Stimulated activated CD8-positive, alpha-beta memory T cell treated with anti-CD3 and anti-CD28 coated beads, Interleukin-15, amount 100 ng/mL, for 4 hours (primary cell): ENCODE measurements around the gene FLOT2.
"Not testable (repeated sequence)": the region's sequence is repeated elsewhere in the genome, so short reads cannot be mapped to it uniquely, and the experiment has no call there.

Source experiments
- DNase-seq, 2 donors: peaks; one replicate each; pipeline ENCODE4 v3.0.0-alpha.2; 2020; ENCODE audit warnings: low read depth in 2 of 2

FLOT2 gene

DNA sequence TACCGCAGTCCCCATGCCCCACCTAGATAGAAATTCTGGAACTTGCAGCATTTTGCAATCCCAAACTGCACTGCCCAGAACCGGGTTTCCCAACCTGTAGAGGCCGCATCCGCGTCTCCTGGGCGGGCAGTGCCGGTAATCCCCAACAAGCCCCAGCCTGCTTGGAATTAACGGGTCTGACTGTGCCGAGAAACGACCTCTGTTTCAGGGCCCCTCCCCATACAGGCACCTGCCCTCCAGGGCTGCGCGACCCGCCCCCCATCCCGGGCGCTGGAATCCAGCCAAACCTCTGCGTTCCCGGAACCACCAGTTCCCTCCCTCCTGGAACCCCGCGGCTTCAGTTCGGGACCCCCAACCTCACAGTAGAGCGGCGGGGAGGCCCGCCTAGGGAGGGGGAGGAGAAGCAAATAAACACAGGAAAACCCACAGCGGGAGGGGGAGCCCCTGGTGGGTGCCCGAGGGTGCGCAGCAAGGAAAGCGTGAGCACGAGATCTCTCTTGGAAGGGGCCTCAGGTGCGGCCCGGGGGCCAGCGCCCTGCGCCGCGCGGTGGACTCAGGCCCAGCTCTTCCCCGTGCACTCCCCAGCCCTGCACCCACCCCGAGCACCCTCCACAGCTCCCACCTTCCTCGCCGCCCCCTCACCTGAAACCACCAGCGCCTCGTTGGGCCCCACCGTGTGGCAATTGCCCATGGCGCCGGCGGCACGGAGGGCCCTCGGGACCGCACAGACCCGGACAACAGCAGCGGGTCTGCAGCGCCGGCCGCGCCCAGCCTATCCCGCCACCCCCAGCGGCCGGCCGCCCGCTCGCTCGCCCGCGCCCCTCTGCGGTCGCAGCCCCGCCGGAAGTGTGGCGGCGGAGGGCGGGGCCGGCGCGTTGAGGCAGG is at the start of gene FLOT2:
Gene FLOT2, minus strand, starts transcription at position 850 of the 885 bp plus-strand sequence. Its CDS starts 159 bp downstream, at position 691.
- peak; percentile 22 to 35 for DNase-seq

- DNase-seq = no peak
These were observed 48.7 kb upstream of the FLOT2 start for GRCh38 chr17:28946239-28946638.

- no peak for DNase-seq
These were observed 47.6 kb upstream of the FLOT2 start for GRCh38 chr17:28944862-28945741.

GRCh38 chr17:28944343-28944742 is 46.8 kb upstream of the FLOT2 start:
- DNase-seq = no peak

GRCh38 chr17:28942925-28943324 is 45.4 kb upstream of the FLOT2 start:
- DNase-seq = no peak

GRCh38 chr17:28941251-28941650 is 43.7 kb upstream of the FLOT2 start:
- DNase-seq = no peak

DNA sequence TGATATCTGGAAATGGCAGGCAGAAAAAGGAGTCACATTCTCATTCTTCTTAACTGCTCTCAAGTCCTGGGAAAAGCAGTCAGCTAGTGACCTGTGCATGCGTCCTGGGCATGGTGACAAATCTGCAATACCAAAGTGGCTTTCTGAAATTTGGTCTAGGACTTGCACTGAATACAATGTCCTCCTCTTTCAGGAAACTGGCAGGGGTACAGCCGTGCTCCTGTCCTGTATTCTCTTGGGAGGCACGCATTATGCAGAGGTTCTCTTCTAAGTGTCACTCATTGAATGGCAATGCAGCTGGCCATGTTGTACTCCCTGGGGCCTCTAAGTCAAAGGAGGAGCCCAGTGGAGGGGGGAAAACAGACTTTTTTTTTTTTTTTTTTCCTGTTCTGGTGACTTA is 43.1 kb upstream of the FLOT2 start:
- DNase-seq = no peak

GRCh38 chr17:28940142-28940541 is 42.6 kb upstream of the FLOT2 start:
- no peak for DNase-seq

GRCh38 chr17:28938552-28938951 is 41.0 kb upstream of the FLOT2 start:
- no peak for DNase-seq

DNA sequence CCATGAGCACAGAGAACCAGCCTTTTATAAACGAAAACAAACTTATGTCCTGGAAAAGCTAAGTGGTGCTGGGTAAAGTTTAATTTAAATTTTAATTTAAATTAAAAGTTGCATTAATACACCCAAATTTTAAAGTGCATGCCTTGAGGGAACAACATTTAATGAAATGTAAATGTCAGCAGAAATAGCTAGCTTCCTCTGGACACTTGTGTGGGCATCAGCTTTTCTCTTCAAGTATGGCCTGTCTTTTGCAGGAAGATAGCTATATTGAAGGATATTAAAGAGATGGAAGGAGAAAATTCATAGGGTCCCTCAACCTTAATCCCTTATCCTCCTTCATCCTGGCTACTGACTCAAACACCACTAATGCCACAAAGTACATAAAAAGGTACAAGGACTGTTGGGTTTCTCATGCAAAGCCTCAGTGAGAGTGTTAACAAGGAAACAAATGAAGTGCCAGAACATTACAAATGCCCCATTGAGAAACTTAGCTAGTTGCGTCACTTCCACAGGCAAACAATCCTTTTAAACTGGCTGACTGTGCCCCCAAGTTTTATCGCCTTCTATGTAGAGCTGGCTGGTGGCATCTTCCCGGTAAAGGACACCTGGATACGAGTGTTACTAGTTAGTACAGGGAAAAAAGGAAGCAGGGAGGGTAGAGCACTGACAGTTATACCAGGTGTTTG is 39.7 kb upstream of the FLOT2 start:
- no peak for DNase-seq

- DNase-seq = no peak
These were observed 38.4 kb upstream of the FLOT2 start for GRCh38 chr17:28935744-28936460.

DNA sequence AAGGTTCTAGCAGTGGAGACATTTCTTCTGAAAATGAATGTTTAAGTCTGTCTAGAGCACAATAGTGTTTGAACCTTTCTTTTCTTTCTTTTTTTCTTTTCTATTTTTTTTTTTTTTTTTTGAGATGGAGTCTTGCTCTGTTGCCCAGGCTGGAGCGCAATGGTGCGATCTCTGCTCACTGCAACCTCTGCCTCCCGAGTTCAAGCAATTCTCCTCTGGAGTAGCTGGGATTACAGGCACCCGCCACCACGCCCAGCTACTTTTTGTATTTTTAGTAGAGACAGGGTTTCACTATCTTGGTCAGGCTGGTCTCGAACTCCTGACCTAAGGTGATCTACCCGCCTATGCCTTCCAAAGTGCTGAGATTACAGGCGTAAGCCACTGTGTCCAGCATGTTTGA is 37.0 kb upstream of the FLOT2 start:
- DNase-seq = not testable (repeated sequence)

GRCh38 chr17:28929787-28930186 is 32.3 kb upstream of the FLOT2 start:
- no peak for DNase-seq

DNA sequence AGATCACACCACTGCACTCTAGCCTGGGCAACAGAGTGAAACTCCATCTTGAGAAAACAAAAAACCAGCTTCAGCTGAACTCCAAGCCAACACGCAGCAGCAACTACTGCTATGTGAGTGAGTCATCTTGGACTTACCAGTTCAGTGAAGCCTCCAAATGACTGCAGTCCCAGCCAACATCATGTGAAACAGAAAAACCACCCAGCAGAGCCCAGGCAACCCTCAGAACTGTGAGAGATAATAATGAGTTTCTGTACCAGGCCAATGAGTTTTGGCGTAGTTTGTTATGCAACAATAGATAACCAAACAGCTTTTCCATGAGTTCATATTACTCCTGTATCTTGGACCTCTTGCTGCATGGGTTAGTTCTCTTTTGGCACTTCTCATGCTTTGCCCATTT is 30.5 kb upstream of the FLOT2 start:
- no peak for DNase-seq

GRCh38 chr17:28926786-28927185 is 29.3 kb upstream of the FLOT2 start:
- no peak for DNase-seq

DNA sequence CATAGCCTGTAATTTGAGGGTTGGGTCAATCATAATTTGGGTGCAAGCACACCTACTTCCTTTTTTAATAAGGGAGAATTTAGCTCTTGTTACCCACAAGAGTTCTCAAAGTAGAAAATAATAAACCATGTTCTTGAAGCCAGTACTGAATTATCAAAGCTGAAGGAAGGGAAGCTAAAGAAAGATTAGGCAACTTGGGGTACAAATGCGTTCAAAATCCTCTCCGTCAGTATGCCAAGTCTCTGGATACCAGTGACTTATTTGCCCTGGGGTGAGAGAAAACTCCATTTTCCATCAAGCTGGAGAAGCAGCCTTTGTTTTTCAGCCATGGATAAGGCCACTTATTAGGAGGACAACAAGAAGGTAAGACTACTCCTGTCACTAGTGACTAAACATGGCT is 28.8 kb upstream of the FLOT2 start:
- DNase-seq = no peak

- peak in 1 of 2 donors; percentile 43 for DNase-seq
These were observed 28.4 kb upstream of the FLOT2 start for GRCh38 chr17:28925912-28926365.

GRCh38 chr17:28920201-28920600 is 22.7 kb upstream of the FLOT2 start:
- no peak for DNase-seq

DNA sequence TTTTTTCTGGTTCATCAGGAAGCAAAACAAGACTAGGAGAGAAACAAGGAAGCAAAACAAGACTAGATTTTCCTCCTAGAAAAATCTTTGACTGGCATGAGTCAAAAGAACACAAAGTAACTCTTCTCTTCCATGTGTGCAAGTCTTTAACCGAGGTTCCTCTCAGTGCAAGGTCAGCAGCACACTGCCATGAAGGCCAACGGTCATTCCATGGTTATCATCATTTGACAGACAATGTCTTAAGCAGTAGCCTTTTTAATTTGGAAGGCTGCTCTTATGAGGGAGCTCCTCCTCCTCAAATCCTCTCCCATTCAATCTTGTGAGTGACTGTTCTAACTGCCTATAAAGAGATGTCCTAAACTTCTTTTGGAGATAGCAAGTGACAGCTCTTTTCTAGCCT is 20.8 kb upstream of the FLOT2 start:
- no peak for DNase-seq

DNA sequence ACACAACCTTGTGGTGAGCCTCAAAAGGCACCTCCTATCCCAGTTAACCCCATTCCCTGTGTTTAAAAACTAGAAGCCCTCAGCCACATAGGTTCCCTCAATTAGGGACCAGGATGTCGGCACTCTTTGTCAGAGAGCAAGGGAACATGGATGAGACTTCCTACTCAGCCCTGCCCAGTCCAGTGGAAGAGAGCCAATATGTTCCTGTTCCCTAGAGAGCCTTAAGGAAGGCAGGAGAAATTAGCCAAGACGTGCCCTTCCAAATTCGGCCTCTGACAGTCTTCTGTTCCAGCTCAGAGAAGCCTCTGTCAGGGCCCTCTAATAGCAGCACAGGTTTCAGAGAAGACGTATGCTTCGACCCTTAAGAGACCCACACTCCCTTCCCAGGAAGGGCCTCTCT is 19.9 kb upstream of the FLOT2 start:
- no peak for DNase-seq

DNA sequence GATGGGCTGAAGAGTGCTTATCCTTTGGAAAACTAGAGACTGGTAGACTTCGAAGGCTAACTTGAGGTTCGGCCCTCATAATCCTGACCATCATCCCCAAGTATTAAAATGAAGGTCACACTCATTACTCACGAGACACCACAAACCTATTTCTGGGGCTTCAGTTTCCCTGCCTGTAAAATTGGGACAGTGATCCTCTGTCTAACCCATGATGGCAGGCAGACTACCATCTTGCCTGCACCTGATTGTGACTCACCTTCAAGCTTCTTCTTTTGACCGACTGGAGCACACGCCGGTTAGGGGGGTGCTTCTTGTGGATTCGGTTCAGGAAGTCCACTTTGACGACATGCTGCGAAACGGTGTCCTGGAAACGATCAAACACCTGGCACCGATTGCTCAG is 19.5 kb upstream of the FLOT2 start:
- DNase-seq = no peak
